HG03159 (cell line): ENCODE measurements around the gene NLRP6.

Experiments
- ATAC-seq: cut with Tn5 transposase; IDR thresholded peaks from one replicate; pipeline ENCODE4 v1.9.1; 2021; ENCODE audit warnings: mild to moderate bottlenecking, moderate library complexity; ENCODE audit not compliant: unreplicated experiment

Gene NLRP6

DNA sequence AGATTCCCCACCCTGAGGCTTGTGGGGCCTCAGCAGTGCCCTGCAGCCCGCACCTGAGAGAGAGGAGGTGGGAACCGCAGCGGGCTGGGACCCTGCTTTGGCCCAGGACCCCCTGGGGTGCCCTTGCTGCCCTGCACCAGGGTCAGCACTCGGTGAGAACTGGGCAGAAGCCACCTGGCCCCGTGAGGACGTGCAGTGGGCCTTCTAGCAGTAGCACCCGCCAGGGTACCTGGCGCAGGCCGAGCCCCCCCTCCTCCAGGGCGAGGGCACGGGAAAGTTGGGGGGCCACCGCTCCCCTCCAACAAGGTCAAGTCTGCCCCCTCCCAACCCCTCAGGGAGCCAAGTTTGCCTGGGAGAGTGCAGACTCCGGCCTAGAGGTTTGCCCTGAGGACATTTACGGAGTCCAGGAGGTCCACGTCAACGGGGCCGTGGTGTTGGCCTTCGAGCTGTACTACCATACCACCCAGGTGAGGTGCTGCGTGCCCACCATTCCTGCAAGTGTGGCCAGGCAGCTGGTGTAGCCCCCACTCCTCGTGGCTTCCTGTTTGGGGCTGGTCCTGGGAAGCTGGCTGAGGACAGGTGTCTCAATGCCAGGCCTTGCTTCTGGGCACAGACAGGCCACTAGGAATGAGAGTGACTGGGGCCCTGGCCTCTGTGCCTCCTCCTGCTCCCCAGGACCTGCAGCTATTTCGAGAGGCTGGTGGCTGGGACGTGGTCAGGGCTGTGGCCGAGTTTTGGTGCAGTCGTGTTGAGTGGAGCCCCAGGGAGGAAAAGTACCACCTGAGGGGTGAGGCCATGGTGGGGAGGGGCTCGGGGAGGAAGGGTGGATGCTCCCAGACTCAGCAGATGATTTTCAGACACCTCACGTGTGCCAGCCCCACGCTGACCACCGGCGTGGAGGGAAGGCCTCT, 14.3 kb downstream of the NLRP6 start:
- no peak for ATAC-seq

DNA sequence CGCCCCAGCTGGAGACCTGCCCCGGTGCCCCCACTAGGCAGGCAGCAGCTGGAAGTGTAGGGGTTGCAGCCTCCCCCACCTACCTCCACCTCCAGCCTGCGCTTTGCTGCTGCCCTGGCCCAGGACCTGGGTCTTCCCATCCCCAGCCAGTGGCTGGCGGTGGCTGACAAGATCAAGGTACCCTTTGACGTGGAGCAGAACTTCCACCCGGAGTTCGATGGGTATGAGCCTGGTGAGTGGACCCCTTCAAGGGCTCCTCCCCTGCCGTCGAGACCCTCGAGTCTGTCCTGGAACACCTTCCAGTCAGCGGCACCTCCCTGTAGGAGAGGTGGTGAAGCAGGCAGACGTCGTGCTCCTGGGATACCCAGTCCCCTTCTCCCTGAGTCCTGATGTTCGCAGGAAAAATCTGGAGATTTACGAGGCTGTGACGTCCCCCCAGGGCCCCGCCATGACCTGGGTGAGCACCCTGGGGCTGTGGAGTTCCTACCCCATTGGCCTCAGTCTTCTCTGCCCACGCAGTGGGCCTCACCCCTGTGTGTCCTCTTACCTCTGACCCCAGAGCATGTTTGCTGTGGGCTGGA, 15.2 kb downstream of the NLRP6 start:
- no peak for ATAC-seq

DNA sequence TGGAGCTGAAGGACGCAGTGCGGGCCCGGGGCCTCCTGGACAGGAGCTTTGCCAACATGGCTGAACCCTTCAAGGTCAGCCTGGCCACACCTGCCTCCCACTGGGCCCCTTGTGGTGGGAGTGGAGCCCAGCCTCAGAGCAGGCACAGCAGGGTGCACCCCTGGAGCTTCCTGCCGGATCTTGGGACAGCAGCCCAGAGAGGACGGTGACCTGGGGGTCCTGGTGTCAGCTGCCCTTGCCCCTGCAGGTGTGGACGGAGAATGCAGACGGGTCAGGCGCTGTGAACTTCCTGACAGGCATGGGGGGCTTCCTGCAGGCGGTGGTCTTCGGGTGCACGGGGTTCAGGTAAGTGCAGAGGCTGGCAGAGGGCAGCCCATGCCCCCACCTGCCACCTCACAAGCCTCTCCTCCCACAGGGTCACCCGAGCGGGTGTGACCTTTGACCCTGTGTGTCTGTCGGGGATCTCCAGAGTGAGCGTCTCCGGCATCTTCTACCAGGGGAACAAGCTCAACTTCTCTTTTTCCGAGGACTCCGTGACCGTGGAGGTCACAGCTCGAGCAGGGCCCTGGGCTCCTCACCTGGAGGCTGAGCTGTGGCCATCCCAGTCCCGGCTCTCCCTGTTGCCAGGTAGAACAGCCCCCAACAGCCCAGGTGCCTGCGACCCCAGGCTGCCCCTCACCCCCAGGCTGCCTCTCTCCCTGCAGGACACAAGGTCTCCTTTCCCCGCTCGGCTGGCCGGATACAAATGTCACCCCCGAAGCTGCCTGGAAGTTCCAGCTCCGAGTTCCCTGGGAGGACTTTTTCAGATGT, 15.8 kb downstream of the NLRP6 start:
- no peak for ATAC-seq

DNA sequence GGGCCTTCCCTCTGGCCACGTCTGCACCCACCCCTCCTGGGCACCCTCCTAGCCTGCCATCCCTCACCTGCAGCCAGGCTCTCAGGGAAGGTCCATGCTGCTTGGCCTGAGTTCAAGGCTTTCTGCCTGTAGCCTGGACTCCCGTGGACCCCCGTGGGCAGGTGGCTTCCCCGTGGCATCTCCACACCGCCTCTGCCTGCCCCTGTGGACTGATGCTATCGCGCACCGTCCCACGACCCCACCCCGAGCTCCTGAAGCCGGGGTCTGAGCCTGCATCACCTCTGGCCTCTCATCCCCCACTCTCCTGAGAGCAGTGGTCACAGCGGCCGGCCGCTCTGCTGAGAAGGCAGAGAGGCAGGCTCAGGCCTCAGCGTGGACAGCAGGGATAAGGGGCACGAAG, 16.6 kb downstream of the NLRP6 start:
- ATAC-seq, result no peak

DNA sequence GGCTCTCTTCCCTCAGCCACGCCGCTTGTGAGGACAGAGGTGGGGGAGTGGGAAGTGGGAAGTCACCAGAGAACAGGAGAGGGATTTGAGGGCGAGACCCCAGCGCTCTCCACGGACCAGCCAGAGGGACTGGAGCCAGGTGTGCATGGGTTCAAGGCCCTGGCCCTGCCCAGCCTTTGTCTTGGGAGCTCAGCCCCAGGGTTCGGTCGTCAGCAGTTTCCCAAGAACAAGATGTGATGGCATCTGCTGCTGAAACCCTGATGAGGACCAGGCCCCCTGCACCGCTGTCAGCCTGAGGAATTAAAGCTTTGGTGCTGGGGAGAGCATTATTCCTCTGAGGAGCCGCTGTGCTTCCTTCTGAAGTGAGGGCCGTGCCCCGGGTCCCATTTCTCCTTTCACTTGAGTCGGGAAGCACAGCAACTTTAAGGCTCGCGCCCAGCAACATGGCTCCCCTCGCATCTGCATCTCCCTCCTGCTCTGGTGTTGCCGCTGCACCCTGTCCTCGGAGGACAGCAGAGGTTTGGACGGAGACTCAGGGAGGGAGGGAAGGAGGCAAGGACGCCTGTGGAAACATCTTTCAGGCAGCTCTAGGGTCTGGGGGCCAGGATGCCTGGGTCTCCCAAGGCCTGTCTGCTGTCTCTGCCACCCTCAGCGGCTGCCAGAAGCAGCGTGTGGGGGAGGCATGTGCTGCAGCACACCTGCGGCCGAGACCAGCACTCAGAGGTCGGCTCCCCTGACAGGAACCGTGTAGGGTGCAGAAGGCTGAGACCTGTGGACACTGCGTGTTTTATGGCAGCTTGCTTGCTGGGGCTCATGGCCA, 17.4 kb downstream of the NLRP6 start:
- ATAC-seq, result no peak

DNA sequence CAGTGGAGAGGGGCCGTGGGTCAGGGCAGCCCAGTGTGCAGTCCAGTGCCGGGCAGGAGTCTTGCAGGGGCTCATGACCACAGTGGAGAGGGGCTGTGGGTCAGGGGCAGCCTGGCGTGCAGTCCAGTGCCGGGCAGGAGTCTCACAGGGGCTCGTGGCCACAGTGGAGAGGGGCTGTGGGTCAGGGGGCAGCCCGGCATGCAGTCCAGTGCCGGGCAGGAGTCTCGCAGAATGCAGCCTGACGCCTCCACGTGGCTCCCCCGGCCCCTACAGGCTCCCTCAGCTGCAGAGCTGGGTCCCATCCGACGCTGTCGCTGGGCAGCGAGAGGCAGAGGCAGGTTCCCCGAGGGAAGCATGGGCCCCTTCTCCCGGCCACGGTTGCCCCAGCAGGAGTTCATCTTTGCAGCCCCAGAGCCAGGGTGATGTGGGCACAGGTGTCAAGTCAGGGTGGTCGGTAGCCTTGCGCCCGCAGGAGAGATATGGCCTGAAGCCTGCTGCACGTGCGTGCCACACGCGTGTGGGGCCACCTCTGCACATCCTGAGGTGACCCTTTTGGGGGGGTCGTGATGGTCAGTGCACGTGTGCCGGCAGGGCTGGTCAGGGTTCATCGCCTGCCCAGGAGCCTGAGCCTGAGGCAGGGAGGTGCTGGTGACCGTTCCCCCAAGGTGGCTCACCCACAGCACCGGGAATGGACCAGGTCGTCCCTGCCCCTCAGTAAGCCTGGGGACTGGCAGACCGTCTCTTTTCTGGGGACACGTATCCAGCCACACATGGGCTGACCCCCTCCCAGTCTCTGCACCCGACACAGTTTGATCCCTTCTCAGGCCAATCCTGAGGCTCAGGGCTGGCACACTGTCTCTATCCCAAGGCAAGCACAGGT, 18.2 kb downstream of the NLRP6 start:
- no peak for ATAC-seq

DNA sequence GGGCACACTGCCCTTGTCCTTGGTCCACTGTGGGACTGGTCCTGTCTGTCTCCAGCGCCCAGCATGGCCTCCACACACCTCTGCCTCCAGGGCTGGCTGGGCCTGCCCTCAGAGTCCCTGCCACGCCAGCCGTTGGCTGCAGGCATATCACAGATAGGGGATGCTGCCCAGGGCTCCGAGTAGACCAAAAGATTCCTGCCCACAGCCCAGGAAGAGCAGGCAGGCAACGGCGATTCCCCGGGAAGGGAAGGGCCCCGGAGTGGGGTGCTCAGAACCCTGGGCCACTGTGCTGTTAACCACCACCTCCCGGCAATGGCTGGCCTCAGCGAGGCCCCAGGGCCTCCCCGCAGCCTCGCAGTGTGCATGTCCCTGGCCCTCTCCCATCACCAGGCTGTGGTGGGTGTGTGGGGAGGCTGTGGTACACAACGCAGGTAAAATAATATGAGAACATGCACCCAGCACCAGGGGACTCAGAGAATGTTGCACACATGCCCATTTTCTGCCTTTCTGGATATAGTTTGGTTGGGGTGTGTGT, 18.9 kb downstream of the NLRP6 start:
- ATAC-seq, result no peak

DNA sequence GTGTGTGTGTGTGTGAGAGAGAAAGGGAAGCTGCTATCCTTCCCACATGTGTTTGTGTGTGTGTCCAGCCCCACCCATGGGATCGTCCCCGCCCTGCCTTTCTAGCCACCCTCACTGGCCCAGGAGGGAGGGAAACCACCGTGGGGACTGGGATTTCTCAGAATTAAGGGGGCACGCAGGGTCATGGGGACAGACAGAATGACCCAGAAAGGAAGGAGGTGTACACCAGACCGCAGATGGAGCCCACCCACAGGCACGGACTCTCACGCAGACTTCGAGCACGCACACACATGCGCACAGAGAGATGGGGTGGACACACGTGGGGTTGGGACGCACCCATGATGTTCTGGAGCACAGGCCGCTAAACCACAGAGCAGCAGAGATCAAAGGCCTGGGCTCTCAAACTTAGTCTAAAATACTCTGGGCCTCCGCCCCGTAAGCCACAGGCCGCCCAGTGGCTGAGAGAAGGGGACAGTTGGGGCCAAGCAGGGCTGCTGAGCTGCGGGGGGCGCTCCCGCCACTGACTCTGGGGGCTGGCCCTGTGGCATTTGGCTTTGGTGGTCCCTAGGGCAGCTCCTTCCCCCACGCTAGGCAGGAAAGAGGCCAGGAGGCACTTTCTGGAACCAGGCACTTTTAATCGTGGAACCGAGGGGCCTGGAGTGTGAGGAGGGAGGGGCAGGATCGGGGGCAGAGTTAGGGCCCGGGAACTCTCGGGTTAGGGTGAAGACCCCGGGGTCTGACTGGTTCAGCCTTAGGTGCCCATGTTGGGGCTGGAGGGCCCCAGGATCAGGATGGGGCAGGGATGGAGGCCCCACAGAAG, 19.6 kb downstream of the NLRP6 start:
- no peak for ATAC-seq

DNA sequence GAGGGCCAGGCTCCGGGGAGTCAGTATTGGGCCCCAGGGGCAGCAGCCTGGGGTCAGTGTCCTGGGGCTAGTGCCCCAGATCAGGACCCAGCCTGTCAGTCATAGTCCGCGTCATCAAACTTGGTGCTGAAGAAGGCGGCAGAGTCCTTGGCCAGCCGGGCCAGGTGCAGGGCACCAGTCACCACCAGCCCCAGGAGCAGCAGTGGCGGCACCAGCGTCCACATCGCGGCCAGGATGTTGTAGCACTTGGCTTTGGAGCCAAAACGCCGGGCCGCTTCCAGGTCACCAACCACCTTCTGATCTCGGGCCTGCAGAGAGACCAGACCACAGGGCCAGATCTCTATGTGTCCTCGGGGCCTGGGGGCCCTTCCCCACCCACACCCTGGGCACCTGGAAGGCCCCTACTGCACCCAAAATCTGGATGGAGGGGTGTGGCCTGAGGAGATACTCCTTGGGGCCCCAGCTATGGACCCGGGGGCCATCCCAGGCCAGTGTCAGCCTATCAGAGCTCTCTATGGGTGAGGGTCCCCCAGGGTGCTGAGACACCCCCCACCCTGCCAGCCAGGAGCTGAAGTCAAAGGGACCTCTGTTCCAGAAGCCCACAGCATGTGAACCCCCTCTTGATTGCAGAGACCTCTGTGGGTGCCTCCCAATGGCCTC, 20.3 kb downstream of the NLRP6 start:
- no peak for ATAC-seq

DNA sequence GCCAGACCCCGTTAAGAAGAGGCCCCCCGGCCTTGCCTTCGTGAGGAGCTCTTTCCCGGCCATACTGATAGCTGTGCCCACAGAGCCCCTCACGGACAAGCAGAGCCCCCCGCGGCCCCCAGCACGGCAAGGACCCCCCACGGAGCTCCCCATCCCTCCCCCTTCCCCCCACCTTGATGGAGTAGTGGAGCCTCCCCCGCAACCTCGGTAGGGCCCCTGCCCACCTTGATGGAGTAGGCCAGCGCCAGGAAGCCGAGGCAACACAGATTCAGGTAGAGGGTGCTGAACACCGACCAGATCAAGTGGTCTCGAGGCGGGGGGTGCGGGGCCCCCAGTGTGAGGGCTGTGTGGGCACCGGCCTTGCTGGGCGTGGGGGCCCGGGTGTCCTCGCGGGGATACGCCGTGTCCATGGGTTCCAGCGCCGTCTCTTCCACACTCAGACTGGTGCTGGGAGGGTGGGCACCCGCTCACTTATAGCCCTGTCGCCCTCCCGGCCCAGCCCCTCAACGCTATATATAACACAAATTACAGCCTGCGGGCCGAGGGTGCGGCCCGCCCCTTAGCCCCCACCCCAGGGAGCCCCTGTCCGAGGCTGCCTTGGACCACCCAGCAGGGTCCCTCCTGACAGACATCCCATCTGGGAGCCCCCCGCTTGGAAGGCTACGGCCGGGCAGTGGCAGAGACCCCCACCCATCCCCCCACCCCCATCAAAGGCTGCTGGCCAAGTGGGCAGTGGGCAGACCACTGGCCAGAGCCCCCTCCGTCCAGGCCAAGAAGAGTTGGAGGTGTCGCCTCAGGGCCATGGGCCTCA, 21.1 kb downstream of the NLRP6 start, which contains the start of gene IFITM5:
TSS of gene IFITM5 (minus strand) at position 446 of the 811 bp plus-strand sequence. CDS start at position 410, 36 bp downstream.
- no peak for ATAC-seq

DNA sequence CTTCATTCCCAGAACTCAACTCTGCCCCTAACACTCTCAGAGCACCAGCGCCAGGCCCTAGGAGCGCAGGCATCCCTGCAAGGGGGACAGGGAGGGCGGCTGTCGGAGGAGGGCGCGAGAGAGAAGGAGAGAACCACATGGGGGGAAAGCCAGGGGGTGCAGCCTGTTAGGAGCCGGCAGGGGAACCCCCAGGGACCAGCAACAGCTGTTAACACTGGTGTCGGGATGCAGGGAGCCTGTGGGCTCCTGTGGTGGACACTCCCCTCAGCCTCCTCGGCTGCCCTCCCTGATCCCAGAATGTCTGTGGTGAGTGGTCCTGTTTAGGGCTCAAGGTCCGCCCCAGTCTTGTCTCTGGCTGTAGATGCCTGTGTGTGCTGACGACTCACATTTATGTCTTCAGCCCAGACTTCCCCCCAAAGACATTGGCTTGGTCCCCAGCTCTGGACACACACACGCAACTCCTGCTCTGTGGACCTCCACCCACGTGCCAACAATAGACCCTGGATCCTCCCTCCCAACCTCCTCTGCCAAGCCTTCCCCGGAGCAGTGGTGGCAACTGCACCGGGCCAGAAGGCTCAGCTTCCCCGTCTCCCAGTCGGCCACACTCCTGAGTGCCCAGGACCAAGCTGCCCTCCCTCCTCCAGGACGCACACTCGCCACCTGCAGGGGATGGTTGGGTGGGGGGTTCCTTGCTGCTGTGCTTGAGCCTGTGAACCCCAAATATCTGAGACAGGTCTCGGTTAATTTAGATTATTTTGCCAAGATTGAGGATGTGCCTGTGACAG, 21.9 kb downstream of the NLRP6 start:
- no peak for ATAC-seq

DNA sequence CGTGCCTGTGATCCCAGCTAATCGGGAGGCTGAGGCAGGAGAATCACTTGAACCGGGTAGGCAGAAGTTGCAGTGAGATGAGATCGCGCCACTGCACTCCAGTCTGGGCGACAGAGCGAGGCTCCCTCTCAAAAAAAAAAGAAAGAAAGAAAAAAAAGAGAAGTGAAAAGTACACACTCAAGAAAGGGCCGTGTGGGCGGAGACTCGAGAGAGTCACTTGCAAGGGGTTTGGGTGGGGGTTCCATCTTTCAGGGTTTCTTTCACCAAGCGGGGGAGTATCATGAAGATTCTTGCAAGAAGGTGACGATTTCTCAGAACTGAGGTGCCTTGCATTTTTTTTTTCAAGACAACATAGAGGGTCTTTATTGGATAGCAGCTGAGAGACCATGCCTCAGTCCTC, 25.2 kb downstream of the NLRP6 start:
- no peak for ATAC-seq

DNA sequence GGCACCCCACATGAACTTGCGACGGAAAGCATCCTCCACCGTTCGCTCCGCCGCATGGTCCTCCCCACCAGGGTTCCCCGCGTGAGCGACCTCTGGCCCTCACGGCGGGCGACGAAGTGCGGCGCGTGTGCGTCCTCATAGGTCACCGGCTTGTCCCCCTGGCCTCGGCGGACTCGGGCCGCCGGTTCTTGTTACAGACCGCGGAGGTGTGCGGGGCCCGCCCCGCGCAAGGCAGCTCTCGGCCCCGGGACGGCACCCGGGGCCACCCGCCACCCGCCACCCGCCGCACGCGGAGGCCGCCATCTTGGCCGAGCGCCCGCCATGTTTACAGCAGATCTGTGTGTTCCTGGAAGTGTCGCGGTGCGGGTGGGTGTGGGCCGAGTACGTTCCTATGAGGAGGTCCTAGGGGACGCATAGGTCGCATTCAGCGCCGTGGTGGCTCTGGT, 25.9 kb downstream of the NLRP6 start:
- ATAC-seq, result no peak

DNA sequence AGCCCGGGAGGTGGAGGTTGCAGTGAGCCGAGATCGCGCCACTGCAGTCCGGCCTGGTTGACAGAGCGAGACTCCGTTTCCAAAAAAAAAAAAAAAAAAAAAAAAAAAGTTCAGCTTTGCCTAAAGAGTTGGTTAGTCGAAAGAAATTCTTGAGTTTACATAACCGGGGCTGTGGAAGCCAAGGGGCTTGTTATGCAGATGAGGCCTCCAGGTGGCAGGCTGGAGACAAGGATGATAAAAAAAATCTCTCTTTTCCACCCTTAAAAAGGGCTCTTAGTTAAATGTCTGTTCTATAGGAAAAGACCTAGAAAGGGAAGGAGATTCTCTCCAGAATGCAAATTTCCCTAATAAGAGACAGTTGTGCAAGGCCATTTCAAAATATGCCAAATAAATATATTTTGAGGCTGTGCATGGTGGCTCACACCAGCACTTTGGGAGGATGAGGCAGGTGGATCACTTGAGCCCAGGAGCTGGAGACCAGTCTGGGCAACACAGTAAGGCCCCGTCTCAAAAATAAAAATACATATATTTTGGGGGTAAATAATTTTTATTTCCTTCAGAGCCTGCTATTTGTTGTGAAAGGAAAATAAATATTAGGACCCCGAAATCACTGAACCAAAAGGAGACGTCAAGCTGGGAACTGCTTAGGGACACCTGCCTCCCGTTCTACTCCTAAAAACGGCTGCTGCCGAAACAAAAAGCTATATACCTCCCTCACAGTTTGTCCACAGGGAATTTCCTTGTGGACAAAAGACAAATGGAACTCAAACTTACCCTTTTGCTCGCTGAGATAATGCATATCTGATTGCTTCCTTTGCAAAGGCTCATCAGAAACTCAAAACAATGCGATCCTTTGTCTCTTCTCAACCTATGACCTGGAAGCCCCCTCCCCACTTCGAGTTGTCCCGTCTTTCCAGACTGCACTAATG, 27.0 kb downstream of the NLRP6 start:
- ATAC-seq, result no peak

DNA sequence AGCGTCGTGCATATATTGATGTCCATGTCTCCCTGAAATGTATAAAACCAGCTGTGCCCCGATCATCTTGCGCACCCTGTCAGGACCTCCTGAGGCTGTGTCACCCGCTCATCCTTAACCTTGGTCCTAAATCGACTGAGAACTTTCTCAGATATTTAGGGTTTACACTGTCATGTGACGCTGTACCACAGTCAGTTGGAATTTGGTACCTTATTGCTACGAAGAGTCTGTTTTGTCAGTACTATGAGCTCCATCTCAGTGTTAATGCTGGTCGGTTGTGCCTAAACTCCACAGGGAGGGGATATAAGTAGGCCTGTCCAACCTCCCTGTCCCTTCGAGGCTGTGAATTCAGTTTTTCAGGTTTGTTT, 27.6 kb downstream of the NLRP6 start:
- no peak for ATAC-seq
